K562 (cell line): ENCODE data around the gene MUSK. TPM values are rescaled to one million over a fixed set of nuclear protein-coding genes. Genes with fewer than 3 reads are reported as not detected.

Experiments
- ATAC-seq: fragments of 200-7000 bp; cut with Tn5 transposase; 3 replicates; pipeline ENCODE4 v1.9.1; 2020; ENCODE audit warnings: moderate library complexity
- BruUV-seq: library from RNA; stranded (reverse); fragments of 400-500 nt; replicated peaks from 2 replicates; lab custom pipeline; 2021; lab: Mats Ljungman, UMichigan
- CTCF ChIA-PET: fragments of 300-600 bp; formaldehyde crosslinking; extraction: SDS; loops from one replicate; lab custom pipeline; 2021; ENCODE audit warnings: low intra/inter-chr PET ratio; lab: Yijun Ruan, JAX
- POLR2A ChIA-PET: fragments of 300-600, 350-650 bp; sonication (Branson Sonifier 250); formaldehyde crosslinking; extraction: SDS; loops from one replicate; lab custom pipeline; 2021; ENCODE audit warnings: antibody characterized with exemption, inconsistent platforms; lab: Yijun Ruan, JAX
- DNase-seq, 4 experiments: peaks; one replicate each; pipeline versions ENCODE4 v3.0.0 to v3.0.0-alpha.2; 2011 to 2018; ENCODE audit warnings: low spot score in 3 of 4, mixed read lengths in 3 of 4; ENCODE audit errors: extremely low read depth in 1 of 4
- FAIRE-seq: peaks from 2 replicates; lab custom pipeline; 2011; peaks lifted over from hg19 to GRCh38; lab: Jason Lieb, UNC
- H2AFZ ChIP-seq: 2 replicates; pipeline ENCODE4 v1.6.0; 2011; ENCODE audit warnings: low read depth, low read length, control low read depth, inconsistent platforms
- H3K27ac ChIP-seq: fragments of 200-600 bp; 3 replicates; pipeline ENCODE4 v1.8.0; 2011; ENCODE audit warnings: low read depth, mild to moderate bottlenecking, control low read depth, inconsistent platforms, low read length, moderate library complexity, mixed read lengths; ENCODE audit errors: extremely low read depth
- H3K27me3 ChIP-seq, 2 experiments: fragments of 300-600 bp in 1 of 2; 2 replicates in 1 of 2; 3 replicates in 1 of 2; pipeline versions ENCODE4 v1.6.0 to v1.8.0; 2011; ENCODE audit warnings: inconsistent platforms in 2 of 2, low read length in 2 of 2, mild to moderate bottlenecking in 1 of 2, mixed read lengths in 1 of 2, moderate library complexity in 1 of 2; ENCODE audit not compliant: control insufficient read depth in 2 of 2, insufficient read depth in 2 of 2
- H3K36me3 ChIP-seq: fragments of 300-600 bp; 3 replicates; pipeline ENCODE4 v1.8.0; 2011; ENCODE audit warnings: mild to moderate bottlenecking, low read length, inconsistent platforms; ENCODE audit not compliant: control insufficient read depth, insufficient read depth
- H3K4me1 ChIP-seq, 2 experiments: fragments of 200-600 bp in 1 of 2; replicated peaks in 1 of 2; 2 replicates in 1 of 2; 3 replicates in 1 of 2; pipeline versions ENCODE4 v1.5.1 to v1.8.0; 2011; ENCODE audit warnings: inconsistent platforms in 2 of 2, low read length in 2 of 2, mild to moderate bottlenecking in 1 of 2, mixed read lengths in 1 of 2, moderate library complexity in 1 of 2; ENCODE audit not compliant: control insufficient read depth in 2 of 2, insufficient read depth in 2 of 2
- H3K4me2 ChIP-seq: 2 replicates; pipeline ENCODE4 v1.6.1; 2011; ENCODE audit warnings: low read length, control low read depth, inconsistent platforms, mixed read lengths; ENCODE audit not compliant: insufficient read depth
- H3K4me3 ChIP-seq: fragments of 200-600 bp; sonication (generic), shearing (Covaris generic); 2 replicates; pipeline ENCODE4 v1.5.1; 2016; ENCODE audit warnings: control low read depth, inconsistent platforms
- H3K79me2 ChIP-seq: fragments of 200-600 bp; 3 replicates; pipeline ENCODE4 v1.8.0; 2011; ENCODE audit warnings: low read length, inconsistent platforms; ENCODE audit not compliant: control insufficient read depth, insufficient read depth
- H3K9ac ChIP-seq, 2 experiments: 2 replicates each; pipeline versions ENCODE4 v1.6.0 to v1.6.1; 2011; ENCODE audit warnings: low read depth in 2 of 2, low read length in 2 of 2, control low read depth in 1 of 2, inconsistent platforms in 1 of 2, mild to moderate bottlenecking in 1 of 2, mixed read lengths in 1 of 2; ENCODE audit not compliant: insufficient read depth in 1 of 2
- H3K9me1 ChIP-seq: one replicate; pipeline ENCODE4 v1.6.0; 2011; ENCODE audit warnings: inconsistent platforms, mild to moderate bottlenecking, low read length, moderate library complexity; ENCODE audit not compliant: control insufficient read depth, insufficient read depth
- H3K9me3 ChIP-seq: replicated peaks from 2 replicates; pipeline ENCODE4 v1.5.1; 2011; ENCODE audit warnings: low read depth, low read length, inconsistent platforms; ENCODE audit not compliant: control insufficient read depth, insufficient read depth
- H4K20me1 ChIP-seq: replicated peaks from 2 replicates; pipeline ENCODE4 v1.6.1; 2011; ENCODE audit warnings: low read length, inconsistent platforms, mixed read lengths; ENCODE audit not compliant: control insufficient read depth, insufficient read depth
- CEBPB ChIP-seq: fragments of 450-650 bp; IDR thresholded peaks from 2 replicates; pipeline ENCODE4 v1.6.1; 2016; ENCODE audit warnings: missing genetic modification characterization, missing compliant biosample characterization
- CTCFL ChIP-seq: IDR thresholded peaks from 2 replicates; pipeline ENCODE4 v1.6.1; 2011; ENCODE audit warnings: borderline replicate concordance, low read depth, mild to moderate bottlenecking, moderate library complexity, low read length; ENCODE audit not compliant: insufficient read depth, poor library complexity, severe bottlenecking
- FOXJ3 ChIP-seq: sonication (generic); formaldehyde crosslinking; IDR thresholded peaks from 2 replicates; pipeline ENCODE4 v1.4.0; 2020; ENCODE audit warnings: mild to moderate bottlenecking, missing genetic modification reagents
- MTF1 ChIP-seq: fragments of 250-450 bp; sonication (Bioruptor Pico); IDR thresholded peaks from 2 replicates; pipeline ENCODE4 v1.9.0; 2021; ENCODE audit warnings: moderate library complexity, mild to moderate bottlenecking, inconsistent platforms, borderline replicate concordance
- SMAD3 ChIP-seq: fragments of 450-650 bp; formaldehyde crosslinking; conservative IDR thresholded peaks from 2 replicates; pipeline ENCODE4 v1.4.0; 2020; ENCODE audit warnings: mild to moderate bottlenecking
- in situ Hi-C: fragments of 300-500 bp; cut with MboI; formaldehyde crosslinking; loops from 4 replicates; pipeline ENCODE4 v1.15.0; 2018; ENCODE audit warnings: inconsistent platforms, mixed read lengths
- intact Hi-C: fragments of 100-400 bp; cut with micrococcal nuclease; formaldehyde crosslinking; loops from 2 replicates; pipeline ENCODE4 v1.14.2; 2022
- polyA plus RNA-seq, 8 experiments: library from polyadenylated mRNA; depleted of rRNA in 4 of 8; stranded (reverse) in 5 of 8; unstranded in 3 of 8; fragments of >200 nt; fragmentation: Nextera tagmentation in 2 of 8; fragmentation: Illumina TruSeq in 1 of 8; extraction: Ambion mirVana in 2 of 8; extraction: Trizol in 1 of 8; gene quantifications; 2 replicates each; pipeline versions ENCODE4 v1.2.1 to v1.2.3, GENCODE V29; 2011 to 2014; ENCODE audit warnings: inconsistent platforms in 1 of 8, missing spikeins in 1 of 8
- total RNA-seq, 7 experiments: library from RNA; depleted of rRNA in 6 of 7; stranded (reverse); fragments of >200 nt in 6 of 7; fragmentation: Illumina TruSeq in 2 of 7; extraction: Trizol in 2 of 7; gene quantifications; 2 replicates each; pipeline versions ENCODE4 v1.2.1 to v1.2.3, GENCODE V29; 2011 to 2021; ENCODE audit warnings: low replicate concordance in 1 of 7
- TF ChIP-seq, protein P1 (sequence below): fragments of 250-450 bp; sonication (Bioruptor Pico); IDR thresholded peaks from 2 replicates; pipeline ENCODE4 v1.8.0; 2022; ENCODE audit warnings: moderate library complexity, mild to moderate bottlenecking, inconsistent platforms

Gene MUSK
- total and polyA plus RNA-seq, 9 of the 15 experiments (the other 6 are each of a cell fraction or from before 2014, with no cell fraction given): not detected

- TF ChIP-seq SMAD3 (CRISPR knock-in tag) (no peak), MTF1 (CRISPR knock-in tag) (no peak), FOXJ3 (CRISPR knock-in tag) (no peak), CTCFL (no peak)
- TF ChIP-seq, protein P1, sequence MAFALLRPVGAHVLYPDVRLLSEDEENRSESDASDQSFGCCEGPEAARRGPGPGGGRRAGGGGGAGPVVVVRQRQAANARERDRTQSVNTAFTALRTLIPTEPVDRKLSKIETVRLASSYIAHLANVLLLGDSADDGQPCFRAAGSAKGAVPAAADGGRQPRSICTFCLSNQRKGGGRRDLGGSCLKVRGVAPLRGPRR: no peak
Observed at GRCh38 chr9:110626101-110626829, 42.3 kb upstream of the MUSK start (continued).

- in situ Hi-C loops: no loop called here
- no peaks in the 10 kb centered on the region for H3K9me3 ChIP-seq
Observed at GRCh38 chr9:110635589-110635988, 33.0 kb upstream of the MUSK start.

More at GRCh38 chr9:110635589-110635988, 33.0 kb upstream of the MUSK start:
- ChIA-PET POLR2A (no interaction called here), CTCF (no interaction called here)
- H2AFZ ChIP-seq: no peak overlapping the region
- no peaks in the 10 kb centered on the region for H3K27me3 ChIP-seq
- intact Hi-C loops: loop anchor here (10.0 kb wide), 2 partner anchors 639 to 669 kb away; no protein-coding TSS in a partner anchor
- DNase-seq (no peak), FAIRE-seq (no peak)
- H3K9me1 ChIP-seq: no peaks in the 10 kb centered on the region
- H3K4me2 ChIP-seq: no peak overlapping the region
- H3K79me2 ChIP-seq: no peaks in the 10 kb centered on the region
- BruUV-seq: no TSS peak
- H3K9ac ChIP-seq: no peak overlapping the region
- TF ChIP-seq CEBPB (tag): no peak
- TF ChIP-seq, all 486 proteins: peak for 0
- ATAC-seq: no peak
- H3K36me3 ChIP-seq: no peaks in the 10 kb centered on the region
- H4K20me1 ChIP-seq: no peaks in the 10 kb centered on the region
- H3K27ac ChIP-seq: no peak overlapping the region
- H3K4me3 ChIP-seq: no peak overlapping the region
- H3K4me1 ChIP-seq: no peaks in the 10 kb centered on the region
